GM18858 (cell line): ENCODE measurements around the gene GCKR.
"Not testable (repeated sequence)": the region's sequence is repeated elsewhere in the genome, so short reads cannot be mapped to it uniquely, and the experiment has no call there.

ENCODE experiments used
- ATAC-seq: cut with Tn5 transposase; IDR thresholded peaks from one replicate; pipeline ENCODE4 v1.9.1; 2021; ENCODE audit not compliant: unreplicated experiment

GCKR gene

DNA sequence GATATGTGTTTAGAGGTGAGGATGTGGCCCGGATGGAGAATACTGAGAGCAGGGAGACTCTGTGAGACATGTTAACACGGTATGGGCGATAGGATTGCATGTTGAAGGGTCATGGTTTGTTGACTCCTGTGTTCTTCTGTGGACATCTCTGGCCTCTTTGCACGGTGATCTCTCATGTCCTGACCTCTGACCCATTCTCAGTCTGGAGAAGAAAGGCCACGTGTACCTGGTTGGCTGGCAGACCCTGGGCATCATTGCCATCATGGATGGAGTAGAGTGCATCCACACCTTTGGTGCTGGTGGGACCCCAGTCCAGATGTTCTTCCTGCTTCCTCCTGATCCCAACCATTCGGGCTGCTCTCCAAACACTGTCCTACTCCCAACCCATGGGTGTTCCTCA lies 9.9 kb downstream of the GCKR start:
- no peak for ATAC-seq

DNA sequence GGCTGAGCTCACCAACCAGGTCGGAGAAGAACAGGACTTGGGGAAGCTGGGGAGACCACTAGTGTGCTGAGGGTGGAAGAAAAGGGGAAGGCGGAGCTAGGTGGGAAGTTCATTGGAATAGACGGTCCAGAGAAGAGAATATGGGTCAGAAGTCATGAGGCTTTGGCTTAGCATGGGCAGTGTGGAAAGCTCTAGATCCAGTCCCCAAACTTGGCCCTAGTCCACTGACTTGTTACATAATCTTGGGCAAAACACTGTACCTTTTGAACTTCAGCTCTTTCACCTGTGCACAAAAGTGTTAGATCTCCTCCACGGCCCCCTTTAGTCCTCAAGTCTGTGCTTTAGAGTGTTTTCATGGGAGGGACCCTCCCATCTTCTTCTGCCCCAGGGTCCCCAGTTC lies 10.7 kb downstream of the GCKR start:
- no peak for ATAC-seq

DNA sequence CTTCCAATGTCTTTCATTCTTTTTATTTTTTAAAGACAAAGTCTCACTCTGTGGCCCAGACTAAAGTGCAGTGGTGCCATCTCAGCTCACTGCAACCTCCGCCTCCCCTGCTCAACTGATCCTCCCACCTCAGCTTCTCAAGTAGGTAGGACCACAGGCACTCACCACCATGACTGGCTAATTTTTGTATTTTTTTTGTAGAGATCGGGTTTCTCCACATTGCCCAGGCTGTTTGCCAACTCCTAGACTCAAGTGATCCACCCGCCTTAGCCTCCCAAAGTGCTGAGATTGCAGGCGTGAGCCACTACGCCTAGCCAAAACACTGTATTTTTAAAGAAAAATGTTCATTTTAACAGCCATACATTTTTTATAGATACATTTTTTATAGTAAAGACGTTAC lies 12.7 kb downstream of the GCKR start:
- ATAC-seq: no peak

DNA sequence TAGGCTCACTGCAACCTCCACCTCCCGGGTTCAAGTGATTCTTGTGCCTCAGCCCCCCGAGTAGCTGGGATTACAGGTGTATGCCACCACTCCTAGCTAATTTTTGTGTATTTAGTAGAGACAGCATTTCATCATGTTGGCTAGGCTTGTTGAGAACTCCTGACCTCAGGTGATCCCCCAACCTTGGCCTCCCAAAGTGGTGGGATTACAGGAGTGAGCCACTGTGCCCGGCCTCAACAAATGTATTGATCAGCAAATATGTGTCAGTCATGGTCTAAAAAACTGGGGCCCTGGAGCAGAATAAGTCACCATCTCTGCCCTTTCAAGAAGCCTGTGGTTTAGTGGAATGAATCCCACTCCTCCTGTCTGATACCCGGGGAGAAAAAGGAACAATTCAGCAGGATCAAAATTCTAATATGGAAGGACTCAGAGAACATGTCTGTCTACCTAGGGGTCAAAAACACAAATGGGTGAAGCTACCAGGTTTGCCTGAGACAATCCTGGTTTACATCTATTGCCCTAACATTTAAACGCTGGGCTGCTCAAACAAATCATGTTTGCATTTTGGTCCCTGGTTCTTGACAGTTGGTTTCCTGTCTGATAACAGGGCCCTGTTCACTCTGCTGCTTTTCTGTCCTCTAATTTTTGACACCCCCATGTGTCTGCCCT lies 21.6 kb downstream of the GCKR start:
- no peak for ATAC-seq

GRCh38 chr2:27518782-27519113 lies 22.1 kb downstream of the GCKR start:
- ATAC-seq: no peak

GRCh38 chr2:27520316-27520715 lies 23.7 kb downstream of the GCKR start:
- no peak for ATAC-seq

DNA sequence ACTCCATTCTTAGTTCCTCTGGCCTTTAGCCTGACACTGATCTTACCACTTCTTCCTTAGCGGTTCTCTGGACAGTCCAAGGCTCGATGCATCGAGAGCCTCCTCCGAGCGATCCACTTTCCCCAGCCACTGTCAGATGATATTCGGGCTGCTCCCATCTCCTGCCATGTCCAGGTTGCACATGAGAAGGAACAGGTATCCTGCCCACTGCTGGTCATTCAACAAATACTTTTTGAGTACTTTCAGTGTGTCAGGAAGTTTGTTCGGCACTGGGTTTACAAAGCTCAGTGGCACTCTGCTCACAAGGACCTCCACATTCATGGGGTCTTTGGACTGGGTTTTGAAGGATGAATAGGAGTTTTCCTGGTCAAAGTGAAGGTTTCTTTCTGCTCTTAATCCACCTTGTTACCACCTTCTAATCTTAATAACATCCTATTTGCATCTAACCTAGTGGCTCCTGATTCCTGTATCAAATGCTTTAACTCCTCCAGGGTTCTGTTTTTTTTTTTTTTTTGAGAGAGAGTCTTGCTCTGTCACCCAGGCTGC lies 25.8 kb downstream of the GCKR start:
- no peak for ATAC-seq

DNA sequence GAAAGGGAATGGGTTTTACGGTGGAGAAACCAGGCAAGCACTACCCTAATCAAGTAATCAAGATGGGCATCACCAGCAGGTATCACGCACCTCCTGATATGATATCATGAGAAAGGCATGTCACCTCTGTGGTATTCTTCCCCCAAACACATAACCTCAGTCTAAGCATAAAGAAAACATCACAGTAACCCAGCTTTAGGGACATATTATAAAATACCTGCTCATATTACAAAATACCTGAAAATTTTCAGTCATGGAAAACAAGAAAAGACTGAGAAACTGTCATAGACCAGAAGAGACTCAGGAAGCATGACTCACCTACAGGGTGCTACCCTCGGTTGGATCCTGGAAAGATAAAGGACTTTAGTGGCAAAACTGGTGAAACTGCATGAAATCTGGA lies 30.5 kb downstream of the GCKR start:
- no peak for ATAC-seq

DNA sequence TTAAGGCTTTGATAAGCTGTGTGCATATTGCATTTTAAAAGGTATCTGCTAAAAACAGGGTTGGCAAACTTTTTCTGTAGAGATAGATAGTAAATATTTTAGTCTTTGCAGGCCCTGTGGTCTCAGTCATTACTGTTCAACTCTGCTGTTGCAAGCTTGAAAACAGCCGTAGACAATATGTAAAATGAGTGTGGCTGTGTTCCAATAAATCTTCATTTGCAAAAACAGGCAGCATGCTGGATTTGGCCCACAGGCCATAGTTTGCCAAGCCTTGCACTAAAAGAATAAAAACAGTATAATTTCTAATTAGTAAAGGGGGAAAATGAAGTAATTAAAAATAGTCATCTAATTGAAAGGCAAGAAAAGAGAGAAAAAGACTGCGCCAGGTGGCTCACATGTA lies 35.3 kb downstream of the GCKR start:
- ATAC-seq: no peak

DNA sequence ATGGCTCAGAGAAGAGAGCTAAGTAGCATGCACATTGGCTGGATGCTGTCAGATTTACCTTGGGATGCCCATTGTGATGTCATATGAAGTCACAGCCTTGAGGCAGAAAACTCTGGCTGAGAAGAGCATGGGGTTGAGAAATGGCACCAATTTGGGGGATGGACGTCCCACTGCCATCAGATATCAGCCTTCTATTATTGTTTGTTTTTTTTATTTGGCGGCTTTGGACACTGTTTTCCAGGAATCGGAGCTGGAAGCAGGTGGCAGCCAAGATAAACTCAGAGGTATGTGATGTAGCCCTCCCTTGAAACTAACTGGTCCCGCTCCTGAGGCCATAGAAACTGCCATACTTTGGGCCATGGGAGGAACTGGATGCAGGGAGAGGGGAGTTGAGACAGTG lies 40.6 kb downstream of the GCKR start:
- no peak for ATAC-seq

DNA sequence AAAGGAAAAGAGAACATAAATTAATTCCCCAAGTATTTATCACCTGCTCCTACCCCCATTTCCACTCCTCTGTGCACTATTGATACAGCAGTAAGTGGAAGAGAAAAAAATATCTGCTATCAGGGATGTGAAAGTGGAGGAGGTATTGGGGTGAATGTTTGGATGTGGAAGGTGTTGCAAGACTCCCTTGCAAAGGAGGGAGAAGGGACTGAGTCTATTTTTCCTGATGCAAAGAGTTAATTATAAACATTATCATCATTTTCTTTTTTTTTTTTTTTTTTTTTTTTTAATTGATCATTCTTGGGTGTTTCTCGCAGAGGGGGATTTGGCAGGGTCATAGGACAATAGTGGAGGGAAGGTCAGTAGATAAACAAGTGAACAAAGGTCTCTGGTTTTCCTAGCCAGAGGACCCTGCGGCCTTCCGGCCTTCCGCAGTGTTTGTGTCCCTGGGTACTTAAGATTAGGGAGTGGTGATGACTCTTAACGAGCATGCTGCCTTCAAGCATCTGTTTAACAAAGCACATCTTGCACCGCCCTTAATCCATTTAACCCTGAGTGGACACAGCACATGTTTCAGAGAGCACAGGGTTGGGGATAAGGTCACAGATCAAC lies 42.3 kb downstream of the GCKR start:
- ATAC-seq: not testable (repeated sequence)

DNA sequence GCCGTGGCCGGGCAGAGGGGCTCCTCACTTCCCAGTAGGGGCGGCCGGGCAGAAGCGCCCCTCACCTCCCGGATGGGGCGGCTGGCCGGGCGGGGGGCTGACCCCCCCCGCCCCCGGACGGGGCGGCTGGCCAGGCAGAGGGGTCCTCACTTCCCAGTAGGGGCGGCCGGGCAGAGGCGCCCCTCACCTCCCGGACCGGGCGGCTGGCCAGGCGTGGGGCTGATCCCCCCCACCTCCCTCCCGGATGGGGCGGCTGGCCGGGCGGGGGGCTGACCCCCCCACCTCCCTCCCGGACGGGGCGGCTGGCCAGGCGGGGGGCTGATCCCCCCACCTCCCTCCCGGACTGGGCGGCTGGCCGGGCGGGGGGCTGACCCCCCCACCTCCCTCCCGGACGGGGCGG lies 43.0 kb downstream of the GCKR start:
- ATAC-seq: not testable (repeated sequence)

- ATAC-seq: no peak
These were observed 47.6 kb downstream of the GCKR start for GRCh38 chr2:27544143-27544821.

GRCh38 chr2:27545348-27546141 lies 48.9 kb downstream of the GCKR start:
- no peak for ATAC-seq

DNA sequence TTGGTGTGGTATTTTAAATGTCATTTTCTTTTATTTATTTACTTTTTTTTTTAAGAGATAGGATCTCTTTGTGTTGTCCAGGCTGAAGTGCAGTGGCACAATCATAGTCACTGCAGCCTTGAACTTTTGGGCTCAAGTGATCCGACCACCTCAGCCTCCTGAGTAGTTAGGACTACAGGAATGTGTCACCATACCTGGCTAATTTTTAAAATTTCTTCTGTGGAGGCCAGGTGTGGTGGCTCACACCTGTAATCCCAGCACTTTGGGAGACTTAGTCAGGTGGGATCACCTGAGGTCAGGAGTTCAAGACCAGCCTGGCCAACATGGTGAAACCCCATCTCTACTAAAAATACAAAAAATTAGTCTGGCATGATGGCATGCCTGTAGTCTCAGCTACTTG lies 52.7 kb downstream of the GCKR start:
- no peak for ATAC-seq

DNA sequence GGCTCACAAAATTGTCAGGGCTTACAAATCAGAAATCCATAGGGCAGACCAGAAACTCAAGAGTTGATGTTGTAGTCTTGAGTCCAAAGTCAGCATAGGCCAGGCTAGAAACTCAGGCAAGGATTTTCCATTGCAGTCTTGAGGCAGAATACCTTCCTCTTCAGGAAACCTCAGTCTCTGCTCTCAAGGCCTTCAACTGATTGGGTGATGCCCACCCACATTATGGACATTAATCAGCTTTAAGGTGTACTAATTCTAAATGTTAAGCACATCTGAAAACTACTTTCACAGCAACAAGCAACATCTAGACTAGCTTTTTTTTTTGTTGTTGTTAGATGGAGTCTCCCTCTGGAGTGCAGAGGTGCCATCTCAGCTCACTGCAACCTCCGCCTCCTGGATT lies 54.9 kb downstream of the GCKR start:
- ATAC-seq: no peak

GRCh38 chr2:27552941-27553340 lies 56.3 kb downstream of the GCKR start:
- ATAC-seq: no peak

DNA sequence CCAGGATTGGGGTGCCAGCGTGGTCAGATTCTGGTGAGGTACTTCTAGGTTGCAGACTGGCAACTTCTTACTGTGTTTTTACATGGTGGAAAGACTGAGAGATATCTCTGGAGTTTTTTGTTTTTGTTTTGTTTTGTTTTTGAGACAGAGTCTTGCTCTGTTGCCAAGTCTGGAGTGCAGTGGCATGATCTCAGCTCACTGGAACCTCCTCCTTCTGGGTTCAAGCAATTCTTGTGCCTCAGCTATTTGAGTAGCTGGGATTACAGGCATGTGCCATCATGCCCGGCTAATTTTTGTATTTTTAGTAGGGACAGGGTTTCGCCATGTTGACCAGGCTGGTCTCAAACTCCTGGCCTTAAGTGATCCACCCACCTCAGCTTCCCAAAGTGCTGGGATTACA lies 57.8 kb downstream of the GCKR start:
- not testable (repeated sequence) for ATAC-seq

DNA sequence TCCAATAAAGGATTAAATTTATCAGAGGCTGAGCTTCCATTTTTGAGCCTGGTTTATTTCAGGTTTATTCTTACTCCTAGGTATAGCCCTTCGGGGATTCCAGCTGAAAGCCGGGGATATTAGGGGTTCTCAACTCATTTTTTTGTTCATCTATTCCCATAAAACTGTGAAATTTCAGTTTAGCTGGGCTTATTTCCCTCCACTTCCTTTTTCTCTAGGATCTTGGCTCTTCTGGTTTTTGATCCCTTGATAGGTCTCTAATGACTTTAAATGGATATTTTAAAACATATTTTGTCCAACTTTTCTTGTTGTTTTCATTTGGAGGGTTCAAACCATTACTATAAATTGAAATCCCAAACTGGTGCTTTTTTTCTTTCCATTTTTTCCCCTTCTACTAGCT lies 62.6 kb downstream of the GCKR start:
- ATAC-seq: no peak

GRCh38 chr2:27561060-27561459 lies 64.4 kb downstream of the GCKR start:
- ATAC-seq: no peak

DNA sequence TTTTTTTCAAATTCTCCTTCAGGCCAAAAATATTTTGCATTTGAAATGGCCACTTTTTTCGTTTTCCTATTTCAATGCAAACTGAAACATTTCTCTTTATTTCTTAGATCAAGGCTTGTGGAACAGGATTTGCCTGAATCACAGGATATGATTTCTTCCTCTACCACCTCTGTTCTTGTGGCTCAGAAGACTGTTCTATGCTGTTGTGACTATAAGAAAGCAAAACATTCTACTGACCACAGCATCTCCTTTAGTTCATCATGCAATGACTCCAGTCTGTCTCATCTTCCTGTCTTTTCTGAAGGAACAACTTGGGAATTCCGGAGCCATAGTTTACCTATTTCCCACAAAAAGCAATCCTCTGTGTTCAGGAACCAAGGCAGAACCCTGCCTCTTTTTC lies 70.0 kb downstream of the GCKR start:
- no peak for ATAC-seq

DNA sequence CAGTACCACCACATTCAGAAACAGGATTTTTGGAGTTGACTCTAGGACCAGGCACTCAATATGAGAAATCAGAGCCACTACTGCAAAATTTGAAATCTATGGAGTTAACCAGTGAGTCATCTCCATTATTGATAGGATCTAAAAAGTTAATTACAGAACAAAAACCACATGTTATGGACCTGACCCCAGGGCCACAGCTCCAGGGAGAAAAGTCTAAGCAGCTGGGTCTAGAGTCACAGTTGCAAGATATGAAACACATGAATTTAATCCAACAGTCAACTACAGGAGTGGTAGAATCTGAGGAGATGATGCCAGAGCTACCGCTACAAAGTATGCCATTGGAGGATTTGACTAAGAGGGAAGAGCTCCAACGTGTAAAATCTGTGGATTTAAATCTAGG lies 72.8 kb downstream of the GCKR start:
- ATAC-seq: no peak
